COR-L47 (cell line): ENCODE results near the gene PITX2.

ENCODE experiments used
- DNase-seq: peaks from one replicate; lab custom pipeline; 2025; lab: John Stamatoyannopoulos, UW

The PITX2 gene

DNA sequence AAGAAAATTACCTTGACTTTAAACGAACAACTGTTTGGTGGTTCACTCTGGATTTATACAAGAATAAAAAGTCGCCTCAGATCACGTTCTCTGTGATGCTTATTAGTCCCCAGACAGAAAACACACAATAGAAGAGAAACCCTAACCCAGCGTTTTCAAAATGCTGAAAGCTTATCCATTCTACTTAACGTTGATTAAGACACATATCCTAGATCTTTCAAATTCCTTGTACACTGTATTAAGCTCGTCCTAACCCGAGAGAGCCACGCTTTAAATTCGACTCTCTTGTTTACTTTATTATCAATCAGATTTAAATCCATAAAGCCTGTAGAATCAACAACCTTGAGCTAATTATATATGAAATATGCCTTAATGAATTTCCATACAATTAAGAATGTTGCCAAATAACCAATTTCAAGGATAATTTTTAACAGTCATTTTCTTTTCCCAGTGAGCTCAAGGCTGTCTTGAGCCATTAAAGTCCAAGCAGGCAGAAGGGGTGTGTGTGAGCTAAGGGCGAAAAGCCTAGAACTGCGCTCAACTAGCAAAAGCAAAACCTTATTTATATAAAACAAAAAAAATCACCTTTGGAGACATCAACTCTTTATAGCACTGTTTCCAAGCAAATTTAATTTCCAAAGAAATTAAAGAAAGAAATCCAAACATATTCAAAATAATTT lies 981 bp upstream of the PITX2 start:
- no peak for DNase-seq

DNA sequence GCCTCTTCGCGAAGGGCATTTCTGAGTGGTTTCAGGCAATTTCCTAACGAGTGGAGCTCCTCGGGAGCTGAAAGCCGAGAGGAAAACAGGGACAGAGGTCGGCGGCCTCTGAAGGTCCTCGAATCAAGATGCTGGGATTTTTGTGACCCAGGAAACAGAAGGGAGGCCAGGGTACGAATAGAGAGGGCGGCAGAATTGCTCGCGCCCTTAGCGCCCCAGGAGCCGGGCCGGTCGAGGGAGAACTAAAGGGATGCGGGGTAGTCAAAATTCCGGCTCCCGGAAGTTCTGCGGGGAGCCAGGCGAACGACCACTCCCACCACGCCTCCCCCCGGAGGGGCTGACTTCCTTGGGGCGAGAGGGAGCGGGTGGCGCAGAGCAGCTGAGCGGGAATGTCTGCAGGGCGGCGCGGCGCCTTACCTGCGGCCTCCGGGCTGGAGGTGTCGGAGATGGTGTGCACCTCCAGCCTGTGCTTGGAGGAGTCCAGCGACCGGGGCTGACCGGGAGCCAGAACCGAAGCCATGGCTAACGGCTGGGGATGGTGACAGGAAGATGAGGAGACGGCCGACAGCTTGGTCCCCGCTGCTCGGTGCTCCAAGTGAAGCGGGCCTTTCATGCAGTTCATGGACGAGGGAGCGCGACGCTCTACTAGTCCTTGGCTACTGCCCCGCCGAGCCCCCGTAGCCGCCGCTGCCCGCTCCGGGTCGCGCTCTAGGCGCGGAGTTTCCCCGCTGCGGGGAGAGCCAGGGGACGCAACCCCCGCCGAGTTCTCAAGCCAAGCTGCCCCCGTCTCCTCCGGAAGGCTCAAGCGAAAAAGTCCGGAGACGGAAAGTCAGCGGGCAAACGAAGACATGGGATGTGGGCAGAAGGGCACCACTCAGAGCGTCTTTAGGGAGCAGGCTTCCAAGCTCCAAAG lies 782 bp downstream of the PITX2 start:
- no peak for DNase-seq

DNA sequence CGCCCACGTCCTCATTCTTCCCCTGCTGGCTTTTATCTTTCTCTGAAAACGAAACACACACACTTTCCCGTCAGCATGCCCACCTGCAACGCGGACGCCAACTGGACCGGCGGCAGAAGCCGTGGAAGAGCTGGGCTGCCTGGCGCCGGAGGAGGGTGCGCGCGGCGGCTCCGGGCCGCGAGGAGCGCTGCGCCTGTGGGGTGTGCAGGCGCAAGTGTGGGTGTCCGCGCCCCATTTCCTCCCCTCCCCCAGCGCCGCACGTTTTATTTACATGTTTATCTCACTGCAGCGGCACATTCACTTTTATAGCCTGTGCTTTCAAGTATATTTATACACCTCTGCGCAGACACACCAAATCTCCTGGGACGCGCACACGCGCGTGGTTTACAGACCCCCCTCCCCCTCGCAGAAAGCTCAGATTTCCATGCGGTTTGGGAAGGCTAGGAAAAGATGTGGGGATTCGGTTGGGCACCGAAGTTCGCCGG lies 1.5 kb downstream of the PITX2 start:
- DNase-seq, result no peak

DNA sequence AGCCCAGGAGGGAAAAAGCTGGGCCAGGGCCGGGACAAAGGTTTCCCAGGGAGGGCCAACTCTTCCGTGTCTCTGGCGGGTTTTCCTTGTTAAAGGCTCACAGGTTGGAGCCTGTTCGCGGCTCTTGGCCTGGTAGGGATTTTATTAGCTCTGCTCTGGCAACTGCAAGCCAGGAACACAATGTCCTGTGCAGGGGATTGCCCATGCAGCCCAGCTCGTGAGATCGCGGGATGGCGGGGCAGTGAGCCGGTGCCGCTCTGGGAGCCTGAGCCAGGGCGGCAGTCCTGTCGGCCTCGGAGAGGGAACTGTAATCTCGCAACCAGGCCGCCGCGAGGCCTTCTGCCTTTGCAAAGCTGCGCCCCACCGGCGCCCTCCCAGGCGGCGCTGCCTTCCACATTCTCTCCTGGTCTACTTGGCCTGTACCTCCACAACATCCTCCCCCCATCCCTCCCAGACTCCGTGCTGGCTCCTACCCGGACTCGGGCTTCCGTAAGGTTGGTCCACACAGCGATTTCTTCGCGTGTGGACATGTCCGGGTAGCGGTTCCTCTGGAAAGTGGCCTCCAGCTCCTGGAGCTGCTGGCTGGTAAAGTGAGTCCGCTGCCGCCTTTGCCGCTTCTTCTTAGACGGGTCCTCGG lies 2.1 kb downstream of the PITX2 start:
- DNase-seq, result no peak

DNA sequence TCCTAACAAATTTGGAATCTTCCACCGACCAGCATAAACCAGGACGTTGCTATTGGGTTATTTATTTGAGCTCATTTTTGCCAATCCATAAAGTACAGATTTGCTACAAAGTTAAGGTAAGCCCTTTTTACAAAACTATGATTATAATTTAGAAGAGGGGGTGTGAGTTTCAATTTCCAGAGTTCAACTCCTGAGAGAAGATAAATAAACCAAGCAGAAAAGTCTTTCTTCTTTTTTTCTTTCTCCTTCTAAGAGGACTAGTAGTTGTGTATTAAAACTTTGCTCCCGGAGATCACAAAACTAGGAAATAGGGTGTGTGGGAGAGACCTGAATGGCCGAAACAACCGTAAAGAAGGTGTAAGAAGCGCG lies 2.6 kb downstream of the PITX2 start:
- no peak for DNase-seq

DNA sequence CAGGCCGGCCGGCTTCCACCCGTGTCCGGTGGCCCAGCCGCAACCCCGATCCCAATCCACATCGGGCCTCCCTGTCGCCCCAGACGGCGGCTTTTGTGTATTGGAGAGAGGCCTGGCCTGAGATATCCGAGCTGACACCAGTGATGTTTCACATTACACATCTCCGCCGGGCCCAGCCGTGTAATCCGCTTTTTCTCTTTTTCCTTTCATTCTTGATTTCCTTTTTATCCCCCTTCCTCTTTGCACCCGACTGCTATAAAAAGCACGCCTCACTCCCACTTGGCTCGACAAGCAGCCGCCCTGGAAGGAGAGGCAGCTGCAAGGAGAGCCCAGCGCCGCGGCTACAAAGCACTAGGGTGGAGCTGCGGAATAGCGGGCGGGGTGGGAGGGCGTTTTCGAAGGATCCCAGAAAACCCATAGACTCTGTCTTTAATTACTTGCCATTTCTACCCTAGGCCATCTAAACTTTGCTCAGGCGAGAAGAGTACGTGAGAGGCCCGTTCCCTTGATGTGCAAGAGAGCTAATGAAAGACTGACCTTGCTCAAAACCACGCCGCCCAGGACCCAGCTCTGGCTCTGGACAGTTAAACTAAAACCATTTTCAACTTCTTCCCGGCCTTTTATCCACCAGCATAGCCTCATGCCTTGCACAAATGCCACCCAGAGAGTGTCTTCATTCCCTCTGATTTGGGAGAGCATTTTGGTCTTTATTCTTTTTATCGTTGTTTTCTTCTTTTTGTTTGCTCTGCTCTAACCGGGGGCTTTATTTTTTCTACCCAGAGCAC lies 3.2 kb downstream of the PITX2 start:
- DNase-seq, result no peak

DNA sequence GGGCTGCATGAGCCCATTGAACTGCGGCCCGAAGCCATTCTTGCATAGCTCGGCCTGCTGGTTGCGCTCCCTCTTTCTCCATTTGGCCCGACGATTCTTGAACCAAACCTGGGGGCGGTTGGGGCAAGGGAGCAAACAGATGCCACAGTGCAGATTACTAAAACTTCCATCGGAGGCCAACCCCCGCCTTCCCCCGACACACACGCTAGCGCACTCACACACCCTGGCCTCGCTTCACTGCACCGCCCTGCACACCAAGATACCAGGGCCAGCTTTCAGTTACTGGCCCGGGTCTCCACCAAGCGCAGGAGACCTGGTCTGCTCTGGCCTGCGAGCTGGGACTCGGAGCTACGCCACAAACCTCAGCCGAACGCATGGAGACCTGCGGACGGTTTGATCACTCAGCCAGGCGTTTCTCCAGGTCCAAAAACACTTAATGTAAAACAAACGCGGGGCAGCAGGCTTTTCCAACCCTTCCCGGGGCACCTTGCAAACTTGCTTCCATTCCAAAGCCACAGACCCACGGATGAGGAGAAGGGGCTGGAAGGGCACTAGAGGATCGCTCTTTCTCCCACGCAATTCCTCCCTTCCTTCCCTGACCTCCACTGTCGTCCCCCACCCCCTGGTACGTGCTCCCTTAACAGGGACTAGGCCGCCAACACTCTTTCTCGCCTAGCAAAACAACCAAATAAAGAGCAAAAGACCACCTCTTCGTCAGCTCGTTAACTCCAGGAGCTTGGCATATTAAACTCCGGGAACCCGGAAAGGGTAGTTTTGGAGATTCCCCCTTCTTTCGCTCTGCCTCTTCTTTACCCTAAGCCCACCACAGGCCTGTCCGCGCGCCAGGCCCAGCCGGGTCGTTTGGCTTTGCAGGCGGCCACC lies 4.1 kb downstream of the PITX2 start:
- DNase-seq, result no peak

DNA sequence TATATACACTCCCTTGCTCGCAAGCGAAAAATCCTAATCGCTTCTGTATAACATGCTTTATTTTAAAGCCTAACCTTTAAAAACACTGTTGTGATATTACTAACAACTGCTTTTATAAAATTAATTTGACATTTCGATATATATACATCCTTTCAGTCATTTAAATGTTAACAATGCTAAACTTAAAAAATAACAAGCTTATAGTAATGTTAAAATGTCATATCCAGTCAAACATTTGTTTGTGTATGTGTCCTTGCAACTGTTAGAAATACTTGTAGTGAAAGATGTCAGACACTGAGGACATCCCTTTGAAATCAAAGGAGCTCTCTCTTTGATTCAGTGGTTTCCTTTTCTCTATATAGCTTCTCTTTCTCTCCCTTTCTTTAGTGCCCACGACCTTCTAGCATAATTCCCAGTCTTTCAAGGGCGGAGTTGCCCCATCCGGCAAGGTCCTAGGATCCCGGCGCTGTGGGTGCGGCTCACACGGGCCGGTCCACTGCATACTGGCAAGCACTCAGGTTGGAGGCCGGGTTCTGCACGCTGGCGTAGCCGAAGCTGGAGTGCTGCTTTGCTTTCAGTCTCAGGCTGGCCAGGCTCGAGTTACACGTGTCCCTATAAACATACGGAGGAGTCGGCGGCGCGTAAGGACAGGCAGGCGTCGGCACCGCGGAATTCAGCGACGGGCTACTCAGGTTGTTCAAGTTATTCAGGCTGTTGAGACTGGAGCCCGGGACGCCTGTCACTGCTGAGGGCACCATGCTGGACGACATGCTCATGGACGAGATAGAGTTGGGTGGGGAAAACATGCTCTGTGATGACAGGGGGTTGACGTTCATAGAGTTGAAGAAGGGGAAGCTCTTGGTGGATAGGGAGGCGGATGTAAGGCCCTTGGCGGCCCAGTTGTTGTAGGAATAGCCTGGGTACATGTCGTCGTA lies 5.0 kb downstream of the PITX2 start:
- DNase-seq, result no peak

DNA sequence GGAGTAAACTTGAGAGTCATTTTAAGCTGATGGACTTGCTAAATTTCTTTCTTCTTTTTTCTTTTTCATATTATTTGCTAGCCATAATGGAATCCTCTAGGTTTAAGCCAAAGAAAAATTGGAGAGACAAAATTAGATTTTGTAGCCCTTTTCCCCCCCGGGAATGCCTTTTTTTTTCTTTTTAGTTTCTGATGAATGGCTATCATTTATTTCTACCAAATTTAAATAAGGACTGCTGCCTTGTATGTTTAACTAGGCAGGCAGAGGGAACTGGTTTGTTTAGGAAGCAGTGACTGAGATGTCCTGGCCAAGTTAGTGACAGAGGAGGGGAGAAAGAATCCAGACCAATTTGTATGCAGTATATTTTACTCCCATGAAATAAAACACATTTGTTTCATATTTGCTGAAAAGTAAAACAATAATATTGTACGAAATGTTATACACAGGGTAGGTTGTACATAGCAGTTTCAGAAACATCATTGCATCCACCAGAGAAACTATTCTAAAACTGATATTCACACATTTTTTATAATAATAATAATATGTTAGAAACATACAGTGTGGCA lies 5.7 kb downstream of the PITX2 start:
- no peak for DNase-seq

DNA sequence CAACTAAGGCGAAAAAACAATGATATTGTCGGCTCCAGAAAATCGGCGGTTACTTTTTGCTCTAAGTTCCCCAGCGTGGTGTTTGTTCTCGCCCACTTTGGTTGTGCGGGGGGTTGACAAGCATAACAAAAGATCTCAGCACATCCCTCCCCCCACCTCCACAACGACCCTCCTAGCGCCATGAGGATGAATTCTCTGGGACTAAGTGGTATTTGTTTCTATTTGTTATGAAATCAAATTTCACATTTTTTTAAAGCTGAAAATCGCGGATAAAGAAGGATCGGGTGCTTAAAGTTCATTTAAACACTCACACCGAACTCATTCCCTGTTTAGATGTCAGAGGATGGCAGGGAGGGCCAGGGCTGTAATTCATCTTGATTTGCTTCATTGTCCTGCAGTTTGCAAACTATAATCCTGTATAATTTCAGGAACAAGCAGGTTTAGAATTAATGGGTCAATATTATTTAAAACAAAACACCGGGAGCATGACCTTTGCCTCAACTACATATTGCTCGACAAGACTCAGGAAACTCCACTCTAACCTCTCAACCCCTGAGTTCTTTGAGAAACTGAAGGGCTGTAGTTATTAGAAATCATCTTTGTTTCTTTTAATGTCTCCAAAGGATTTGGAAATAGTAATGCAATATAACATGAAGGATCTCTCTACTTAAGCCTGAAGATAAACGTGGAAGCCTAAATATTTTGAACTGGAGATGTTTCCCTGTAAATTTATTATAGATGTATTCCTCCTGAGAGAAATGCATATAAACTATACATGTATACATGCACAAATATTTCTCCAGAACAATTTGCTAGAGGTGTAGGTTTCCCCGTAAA lies 6.4 kb downstream of the PITX2 start:
- DNase-seq, result no peak

DNA sequence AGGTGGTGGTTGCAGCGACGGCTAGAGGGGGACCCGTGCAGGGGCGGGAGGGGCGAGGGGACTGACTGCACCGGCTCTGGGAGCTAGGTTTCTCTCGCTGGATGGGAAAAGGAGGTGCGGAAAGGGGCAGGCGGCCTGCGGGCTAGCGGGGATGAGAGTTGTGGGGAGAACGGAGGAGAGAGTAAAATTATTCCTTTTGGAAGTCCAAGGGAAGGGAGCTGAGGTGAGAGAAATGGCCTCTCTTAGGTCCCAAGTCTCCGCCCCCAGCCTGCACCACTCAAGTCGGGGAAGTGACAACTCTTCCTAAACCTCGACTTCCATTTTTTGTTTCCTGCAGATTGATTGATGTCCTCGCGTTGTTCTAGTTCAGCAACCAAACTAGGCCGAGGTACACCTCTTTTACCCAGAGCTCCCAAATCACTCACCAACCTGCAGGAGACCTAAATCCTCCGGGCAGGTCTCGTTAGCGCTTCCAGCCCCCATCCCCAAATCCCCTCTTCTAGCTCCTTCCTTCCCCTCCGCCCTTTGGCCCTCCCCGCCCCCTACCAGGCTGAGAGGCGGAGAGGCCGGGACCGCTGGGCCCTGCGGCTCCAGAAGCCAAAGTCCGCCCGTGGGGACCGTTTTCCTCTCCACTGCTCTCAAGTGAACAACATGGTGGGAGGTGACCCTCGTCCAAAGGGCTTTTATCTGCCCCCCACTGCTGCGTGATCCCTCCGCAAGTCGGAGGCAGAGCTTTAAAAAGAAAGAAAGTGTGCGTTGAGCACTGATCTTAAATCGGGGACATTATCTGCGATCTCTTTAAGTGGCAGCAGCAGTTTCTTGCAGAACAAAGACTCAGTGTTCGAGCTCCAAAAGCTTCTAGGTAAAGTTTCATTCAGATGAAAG lies 7.3 kb downstream of the PITX2 start:
- no peak for DNase-seq

DNA sequence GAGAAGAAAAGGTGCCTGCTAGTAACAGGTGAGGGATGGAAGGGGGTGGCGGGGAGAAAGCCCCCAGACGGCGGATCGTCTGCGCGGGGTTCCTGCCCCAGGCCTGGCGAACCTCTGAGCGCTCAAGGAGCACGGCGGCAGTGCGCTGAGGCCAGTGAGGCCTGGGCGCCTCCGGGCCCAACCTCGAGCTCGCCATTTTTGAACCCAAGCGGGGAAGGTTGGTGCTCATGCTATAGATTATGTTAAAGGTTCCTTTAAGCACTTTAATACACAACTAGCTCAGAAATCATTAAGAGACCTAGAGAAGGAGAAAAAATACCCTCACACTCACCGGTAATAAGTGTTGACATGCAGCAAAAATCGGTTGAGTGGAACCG lies 7.9 kb downstream of the PITX2 start:
- DNase-seq, result no peak

DNA sequence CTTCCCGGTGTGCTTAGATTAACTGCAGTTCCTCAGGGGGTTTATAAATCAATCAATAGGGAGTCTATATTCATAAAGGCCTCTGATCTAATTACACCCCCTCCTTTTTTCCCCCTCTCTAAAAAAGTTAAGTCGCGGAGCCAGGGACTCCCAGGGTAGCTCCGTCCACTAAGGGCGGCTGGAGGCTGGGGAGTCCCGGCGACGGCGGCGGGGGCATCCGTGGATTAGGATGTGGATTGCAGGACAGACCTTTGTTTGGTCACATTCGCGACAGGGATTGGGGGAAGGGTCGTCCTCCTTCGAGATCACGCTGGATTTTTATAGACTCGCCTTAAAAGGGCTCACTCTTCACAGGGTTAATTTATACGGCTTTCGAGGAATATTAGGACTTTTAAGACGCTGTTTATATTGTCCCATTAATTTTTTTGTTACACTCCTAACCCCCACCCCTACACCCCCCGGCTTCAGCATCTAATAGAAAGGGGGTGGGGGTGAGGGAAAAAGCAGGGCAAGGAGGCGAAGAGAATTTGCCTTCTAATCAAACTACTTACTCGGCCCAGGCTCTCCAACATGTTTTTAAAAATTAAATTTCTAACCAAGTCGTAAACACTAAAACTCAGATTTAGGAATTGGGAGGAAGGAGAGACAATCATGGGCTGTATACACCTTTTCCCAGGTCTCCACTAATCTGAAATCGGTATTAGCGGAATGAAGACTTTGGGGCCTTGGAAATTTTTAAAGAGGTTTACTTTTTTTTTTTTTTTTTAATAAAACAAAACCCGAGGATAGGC lies 8.5 kb downstream of the PITX2 start:
- DNase-seq, result no peak

DNA sequence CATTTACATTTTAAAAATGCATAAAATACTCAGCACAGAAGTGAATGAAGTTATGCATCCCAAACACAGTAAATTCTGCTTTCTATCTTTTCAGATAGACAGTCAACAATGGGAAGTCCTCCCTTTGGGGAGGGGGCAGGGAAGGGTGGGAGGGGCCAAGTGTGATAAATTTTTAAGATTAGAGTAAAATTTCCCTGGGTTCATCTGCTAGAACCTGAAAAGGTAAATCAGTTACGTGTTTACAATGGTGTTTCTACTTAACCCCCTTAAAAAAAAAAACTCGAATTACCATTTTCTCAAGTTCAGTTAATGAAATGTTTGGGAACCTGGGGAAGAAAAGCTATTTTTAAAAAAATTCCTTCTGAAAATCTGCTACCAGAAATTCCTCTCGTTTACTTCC lies 9.1 kb downstream of the PITX2 start:
- DNase-seq, result no peak

DNA sequence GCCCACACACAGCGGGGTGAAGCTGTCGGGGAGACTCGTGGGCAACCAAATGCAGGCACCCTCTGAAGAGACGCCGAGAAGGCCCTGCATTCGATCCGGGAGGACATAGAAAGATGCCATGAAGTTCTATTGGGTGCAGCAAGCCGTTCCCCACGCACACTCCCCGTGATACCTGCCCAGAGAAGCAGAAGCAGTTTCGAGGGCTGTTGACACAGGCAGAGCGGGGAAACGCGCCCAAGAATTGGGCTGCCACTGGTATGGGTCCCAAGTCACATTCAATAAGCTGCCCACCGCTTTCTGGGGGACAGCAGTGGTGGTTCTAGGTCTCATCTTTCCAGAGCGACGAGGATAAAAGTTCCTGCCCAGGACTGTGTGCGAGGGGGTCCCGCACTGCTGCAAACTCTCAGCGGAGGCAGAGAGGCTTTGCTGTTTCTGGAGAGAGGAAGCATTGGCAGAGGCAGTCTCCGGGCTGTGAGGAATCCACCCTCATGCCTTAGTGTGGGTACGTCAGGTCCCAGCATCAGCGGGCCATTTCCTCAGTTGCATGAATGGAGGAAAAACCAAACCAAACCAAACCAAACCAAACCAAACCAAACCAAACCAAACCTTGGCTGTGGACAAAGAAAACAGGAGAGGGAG lies 10.1 kb downstream of the PITX2 start:
- no peak for DNase-seq

DNA sequence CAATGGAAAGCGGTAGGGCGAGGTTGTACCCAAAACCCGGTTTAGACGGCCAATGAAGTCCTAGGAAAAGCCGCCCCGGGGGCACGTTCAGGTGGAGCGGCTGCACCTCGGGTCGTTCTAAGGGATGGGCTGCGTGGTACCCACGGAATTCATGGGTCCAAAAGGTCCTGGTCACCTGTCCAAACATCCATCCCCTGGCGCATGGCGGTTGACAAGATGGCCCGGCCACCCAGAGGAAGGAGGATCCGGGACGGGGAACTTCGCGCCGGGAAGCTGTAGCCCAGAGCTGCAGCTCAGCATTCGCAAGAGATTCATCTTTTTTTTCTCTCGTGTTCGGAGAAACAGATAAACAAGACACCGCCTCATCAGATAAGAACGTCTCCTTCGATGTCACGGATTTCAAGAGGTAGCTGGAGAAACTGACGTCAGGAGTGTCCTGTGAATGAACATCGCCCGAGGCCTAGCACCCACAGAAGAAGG lies 10.9 kb downstream of the PITX2 start:
- DNase-seq, result no peak
